Measurements from ENCODE around the gene QPCTL.
A peak's percentile ranks its signal among the peaks of the same experiment; 100 is the strongest.
"Not testable (repeated sequence)": the region's sequence is repeated elsewhere in the genome, so short reads cannot be mapped to it uniquely, and the experiment has no call there.

Gene QPCTL

DNA sequence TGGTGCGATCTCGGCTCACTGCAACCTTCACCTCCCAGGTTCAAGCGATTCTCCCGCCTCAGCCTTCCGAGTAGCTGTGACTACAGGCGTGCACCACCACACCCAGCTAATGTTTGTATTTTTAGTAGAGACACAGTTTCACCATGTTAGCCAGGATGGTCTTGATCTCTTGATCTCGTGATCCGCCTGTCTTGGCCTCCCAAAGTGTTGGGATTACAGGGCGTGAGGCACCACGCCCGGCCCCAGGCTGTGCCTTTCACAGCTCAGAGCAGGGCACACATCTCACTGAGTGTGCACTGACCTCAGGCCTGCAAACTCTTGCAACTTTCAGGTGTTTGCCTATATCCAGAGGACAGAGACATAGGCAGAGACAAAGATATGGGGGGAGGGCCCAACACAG is 7.4 kb upstream of the QPCTL start:
- not testable (repeated sequence) for H3K27ac Mint-ChIP-seq (ENCODE audit: low read depth); H3K4me3 Mint-ChIP-seq; ATAC-seq (replicated peaks; ENCODE audit: extremely low read depth, poor library complexity, severe bottlenecking); H3K9me3 Mint-ChIP-seq; DNase-seq (ENCODE audit: low spot score in 2 of 2); H3K27me3 Mint-ChIP-seq
- H3K4me1 Mint-ChIP-seq, result peaks cover 16% of the 10 kb centered on the region
- peaks cover 22% of the 10 kb centered on the region for H3K36me3 Mint-ChIP-seq (ENCODE audit: insufficient read depth)

DNA sequence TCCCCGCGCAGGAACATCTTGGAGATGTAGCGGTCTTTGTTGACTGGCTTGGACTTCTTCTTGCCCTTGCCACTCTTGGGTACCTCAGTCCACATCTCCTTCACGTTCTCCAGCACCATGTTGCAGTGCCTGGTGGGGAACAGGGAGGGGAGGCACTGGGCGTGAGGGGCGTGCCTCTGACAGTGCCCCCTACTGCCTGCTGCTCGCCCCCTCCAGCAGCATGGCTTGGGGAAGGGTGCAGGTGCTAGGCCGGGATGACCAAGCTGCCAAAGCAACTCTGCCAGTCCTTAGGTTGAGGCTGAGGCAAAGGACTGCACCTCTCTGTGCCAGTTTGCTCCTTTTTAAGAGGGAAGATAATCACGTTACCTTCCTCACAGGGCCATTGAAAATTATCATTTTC is 4.9 kb upstream of the QPCTL start:
- ATAC-seq (replicated peaks; ENCODE audit: extremely low read depth, poor library complexity, severe bottlenecking), result no peak
- Mint-ChIP-seq H3K4me3 (no peak overlapping the region), H3K36me3 (ENCODE audit: insufficient read depth) (peaks cover 33% of the 10 kb centered on the region), H3K4me1 (peaks cover 19% of the 10 kb centered on the region), H3K27me3 (no peaks in the 10 kb centered on the region), H3K27ac (ENCODE audit: low read depth) (no peak overlapping the region), H3K9me3 (no peaks in the 10 kb centered on the region)
- DNase-seq (ENCODE audit: low spot score in 2 of 2), result no peak

DNA sequence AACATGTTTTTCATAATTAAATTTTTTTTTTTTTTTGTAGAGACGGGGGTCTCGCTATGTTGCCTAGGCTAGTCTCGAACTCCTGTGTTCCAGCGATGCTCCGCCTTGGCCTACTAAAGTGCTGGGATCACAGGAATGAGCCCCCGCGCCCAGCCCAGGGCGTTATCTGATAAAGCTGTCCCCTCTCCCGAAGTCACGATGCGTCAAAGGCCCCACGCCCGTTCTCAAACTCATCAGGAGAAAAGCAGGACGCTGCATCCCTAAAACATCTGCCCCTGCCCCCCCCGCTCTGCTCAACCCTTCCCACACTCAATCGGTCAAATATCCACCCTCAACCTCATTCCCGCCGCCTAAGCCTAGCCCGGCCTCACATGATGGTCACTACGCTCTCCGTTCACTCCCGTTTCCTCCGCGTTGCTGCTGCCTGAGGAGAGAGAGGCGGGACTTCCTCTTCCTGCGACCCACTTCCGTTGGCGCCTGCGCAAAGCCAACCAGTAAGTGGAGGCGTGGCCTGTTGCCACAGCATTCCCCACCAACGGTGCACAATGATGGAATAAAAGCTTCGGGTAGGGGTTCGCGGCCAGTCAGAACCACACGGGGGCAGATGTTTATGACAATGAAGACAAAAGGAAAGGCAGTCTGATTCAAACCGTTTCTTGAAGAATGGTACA is 815 bp upstream of the QPCTL start, which contains the start of gene SNRPD2:
Gene SNRPD2 (minus strand): TSS at position 438 of the 671 bp plus-strand sequence. CDS start 65 bp downstream, at position 373.
- Mint-ChIP-seq H3K27ac (ENCODE audit: low read depth) (peak within 1 kb of the TSS; percentile 95), H3K27me3 (no peaks in the 10 kb centered on the region), H3K36me3 (ENCODE audit: insufficient read depth) (peaks cover 36% of the 10 kb centered on the region), H3K4me1 (peaks cover 19% of the 10 kb centered on the region), H3K4me3 (peak within 1 kb of the TSS; percentile 93), H3K9me3 (no peaks in the 10 kb centered on the region)
- peak; percentile 47 for ATAC-seq (replicated peaks; ENCODE audit: extremely low read depth, poor library complexity, severe bottlenecking)
- DNase-seq (ENCODE audit: low spot score in 2 of 2), result peak in 1 of 2 donors; percentile 91

DNA sequence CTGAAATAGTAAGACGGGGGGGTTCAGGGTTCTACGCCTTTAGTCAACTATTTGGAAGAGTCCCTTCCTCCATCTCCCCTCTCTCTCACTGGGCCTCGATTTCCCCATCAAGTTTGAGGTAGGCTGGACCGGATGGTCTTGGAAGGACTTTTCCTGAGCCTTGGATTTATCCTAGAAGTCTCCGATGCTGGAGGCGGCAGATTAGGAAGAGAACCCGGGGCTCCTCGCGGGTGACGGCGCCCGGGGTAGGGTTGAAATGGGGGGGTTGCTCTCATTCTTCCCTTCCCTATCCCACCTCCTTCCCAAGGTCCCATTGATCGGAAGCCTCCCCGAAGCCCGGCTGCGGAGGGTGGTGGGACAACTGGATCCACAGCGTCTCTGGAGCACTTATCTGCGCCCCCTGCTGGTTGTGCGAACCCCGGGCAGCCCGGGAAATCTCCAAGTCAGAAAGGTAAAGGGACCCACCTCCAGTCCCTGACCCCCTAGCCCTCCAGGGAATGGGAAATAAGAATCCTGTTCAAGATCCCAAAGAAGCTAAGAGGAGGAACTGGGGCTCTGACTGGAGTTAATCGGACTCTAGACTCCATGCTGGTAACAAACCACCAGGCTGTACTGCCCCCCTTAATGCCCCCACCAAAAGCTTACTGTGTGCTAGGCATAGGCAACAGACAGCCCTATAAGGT is 781 bp downstream of the QPCTL start:
- Mint-ChIP-seq H3K9me3 (no peaks in the 10 kb centered on the region), H3K4me3 (peak overlapping the region; percentile 93), H3K4me1 (peaks cover 19% of the 10 kb centered on the region), H3K27me3 (no peaks in the 10 kb centered on the region), H3K27ac (ENCODE audit: low read depth) (peak overlapping the region; percentile 95), H3K36me3 (ENCODE audit: insufficient read depth) (peaks cover 30% of the 10 kb centered on the region)
- ATAC-seq (replicated peaks; ENCODE audit: extremely low read depth, poor library complexity, severe bottlenecking) (no peak), DNase-seq (ENCODE audit: low spot score in 2 of 2) (peak; percentile 54 to 58)

DNA sequence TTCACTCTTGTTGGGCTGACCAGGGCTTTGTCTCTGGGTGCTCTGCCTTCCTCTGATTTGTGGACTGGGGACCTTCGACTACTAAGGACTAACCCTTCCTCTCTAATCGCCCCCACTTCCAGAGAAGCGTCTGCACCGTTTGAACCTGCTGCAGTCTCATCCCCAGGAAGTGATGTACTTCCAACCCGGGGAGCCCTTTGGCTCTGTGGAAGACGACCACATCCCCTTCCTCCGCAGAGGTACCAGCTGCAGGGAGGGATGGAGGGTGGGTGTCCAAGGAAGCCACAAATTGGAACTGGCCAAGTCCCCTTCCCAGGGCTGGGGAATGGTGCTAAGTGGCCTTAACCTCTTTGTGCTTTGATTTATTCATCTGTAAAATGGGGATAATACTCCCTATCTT is 9.2 kb downstream of the QPCTL start:
- no peak overlapping the region for H3K4me3 Mint-ChIP-seq
- no peaks in the 10 kb centered on the region for H3K4me1 Mint-ChIP-seq
- H3K27ac Mint-ChIP-seq (ENCODE audit: low read depth), result no peak overlapping the region
- no peak for ATAC-seq (replicated peaks; ENCODE audit: extremely low read depth, poor library complexity, severe bottlenecking)
- H3K36me3 Mint-ChIP-seq (ENCODE audit: insufficient read depth), result peaks cover 5% of the 10 kb centered on the region
- H3K9me3 Mint-ChIP-seq, result no peaks in the 10 kb centered on the region
- no peaks in the 10 kb centered on the region for H3K27me3 Mint-ChIP-seq
- no peak for DNase-seq (ENCODE audit: low spot score in 2 of 2)

DNA sequence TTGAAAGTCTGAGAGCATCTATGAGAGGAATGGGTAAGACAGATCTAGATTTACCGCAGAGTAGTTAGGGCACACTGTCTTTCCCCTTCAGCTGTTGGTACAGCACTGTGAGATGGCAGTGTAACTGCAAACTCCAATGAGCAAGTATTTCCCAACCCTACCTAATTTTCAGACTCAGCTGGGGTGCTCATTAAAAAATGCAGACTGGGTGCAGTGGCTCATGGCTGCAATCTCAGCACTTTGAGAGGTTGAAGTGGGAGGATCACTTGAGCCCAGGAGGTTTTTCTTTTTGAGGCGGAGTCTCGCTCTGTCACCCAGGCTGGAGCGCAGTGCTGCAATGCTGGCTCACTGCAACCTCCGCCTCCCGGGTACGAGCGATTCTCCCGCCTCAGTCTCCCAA is 12.6 kb downstream of the QPCTL start:
- Mint-ChIP-seq H3K9me3 (no peaks in the 10 kb centered on the region), H3K4me3 (no peak overlapping the region), H3K27ac (ENCODE audit: low read depth) (no peak overlapping the region), H3K4me1 (no peaks in the 10 kb centered on the region), H3K36me3 (ENCODE audit: insufficient read depth) (peaks cover 5% of the 10 kb centered on the region), H3K27me3 (no peaks in the 10 kb centered on the region)
- DNase-seq (ENCODE audit: low spot score in 2 of 2), result no peak
- no peak for ATAC-seq (replicated peaks; ENCODE audit: extremely low read depth, poor library complexity, severe bottlenecking)

DNA sequence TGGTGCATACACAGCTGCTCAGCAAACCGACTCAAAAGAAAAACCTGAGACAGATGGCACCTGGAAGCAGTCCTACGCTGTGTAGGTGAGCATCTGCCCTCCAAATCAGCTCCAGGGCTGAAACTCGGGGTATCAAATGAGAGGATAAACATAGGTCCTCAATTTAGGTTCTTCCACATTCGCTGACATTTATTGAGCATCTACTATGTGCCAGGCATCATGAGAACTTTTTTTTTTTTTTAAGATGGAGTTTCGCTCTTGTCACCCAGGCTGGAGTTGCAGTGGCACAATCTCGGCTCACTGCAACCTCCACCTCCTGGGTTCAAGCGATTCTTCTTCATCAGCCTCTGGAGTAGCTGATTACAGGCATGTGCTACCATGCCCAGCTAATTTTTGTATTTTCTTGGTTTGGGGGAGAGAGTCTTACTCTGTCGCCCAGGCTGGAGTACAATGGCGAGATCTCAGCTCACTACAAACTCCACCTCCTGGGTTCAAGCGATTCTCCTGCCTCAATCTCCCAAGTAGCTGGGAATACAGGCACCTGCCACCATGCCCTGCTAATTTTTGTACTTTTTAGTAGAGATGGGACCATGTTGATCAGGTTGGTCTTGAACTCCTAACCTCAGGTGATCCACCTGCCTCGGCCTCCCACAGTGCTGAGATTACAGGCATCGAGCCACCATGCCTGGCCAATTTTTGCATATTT is 13.4 kb downstream of the QPCTL start:
- ATAC-seq (replicated peaks; ENCODE audit: extremely low read depth, poor library complexity, severe bottlenecking) (no peak), DNase-seq (ENCODE audit: low spot score in 2 of 2) (no peak)
- Mint-ChIP-seq H3K36me3 (ENCODE audit: insufficient read depth) (peaks cover 10% of the 10 kb centered on the region), H3K4me1 (peaks cover 7% of the 10 kb centered on the region), H3K9me3 (no peaks in the 10 kb centered on the region), H3K27me3 (no peaks in the 10 kb centered on the region), H3K4me3 (no peak overlapping the region), H3K27ac (ENCODE audit: low read depth) (no peak overlapping the region)

DNA sequence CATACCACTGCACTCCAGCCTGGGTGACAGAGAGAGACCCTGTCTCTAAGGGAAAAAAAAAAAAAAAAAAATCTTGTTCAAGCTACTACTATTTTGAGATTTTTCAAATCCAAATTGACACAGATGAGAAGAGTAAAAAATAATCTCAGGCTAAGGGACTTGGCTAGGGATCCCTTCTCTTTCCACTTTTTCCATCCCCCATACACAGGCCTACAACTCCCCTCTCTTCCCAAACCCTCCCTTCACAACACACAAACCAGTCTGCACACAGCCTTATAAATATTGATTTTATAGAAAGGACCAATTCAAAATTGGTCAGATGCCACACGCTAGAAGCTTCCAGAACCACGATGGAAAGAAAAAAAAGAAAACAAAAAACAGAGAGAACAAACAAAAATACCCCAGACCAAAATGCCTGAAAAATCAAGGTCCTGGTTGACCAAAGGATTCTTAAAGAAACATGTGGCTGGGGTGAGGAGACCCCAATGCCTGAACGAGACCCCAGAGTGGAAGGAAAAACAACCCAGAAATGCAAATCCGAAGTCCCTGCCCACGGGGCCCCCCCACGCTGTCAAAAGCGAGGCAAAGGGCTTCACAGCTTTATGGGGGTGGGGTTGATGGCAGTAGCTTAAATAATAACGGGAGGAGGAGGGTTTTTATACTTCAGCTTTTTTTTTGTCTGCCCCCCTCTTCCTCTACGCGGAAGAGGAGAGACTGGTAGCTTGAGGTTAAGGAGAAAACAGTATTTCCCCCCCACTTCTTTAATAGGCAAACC is 18.1 kb downstream of the QPCTL start:
- H3K4me3 Mint-ChIP-seq, result no peak overlapping the region
- no peak for DNase-seq (ENCODE audit: low spot score in 2 of 2)
- H3K27ac Mint-ChIP-seq (ENCODE audit: low read depth), result peak overlapping the region; percentile 1
- peaks cover 15% of the 10 kb centered on the region for H3K36me3 Mint-ChIP-seq (ENCODE audit: insufficient read depth)
- no peaks in the 10 kb centered on the region for H3K9me3 Mint-ChIP-seq
- no peaks in the 10 kb centered on the region for H3K27me3 Mint-ChIP-seq
- peaks cover 10% of the 10 kb centered on the region for H3K4me1 Mint-ChIP-seq
- no peak for ATAC-seq (replicated peaks; ENCODE audit: extremely low read depth, poor library complexity, severe bottlenecking)

DNA sequence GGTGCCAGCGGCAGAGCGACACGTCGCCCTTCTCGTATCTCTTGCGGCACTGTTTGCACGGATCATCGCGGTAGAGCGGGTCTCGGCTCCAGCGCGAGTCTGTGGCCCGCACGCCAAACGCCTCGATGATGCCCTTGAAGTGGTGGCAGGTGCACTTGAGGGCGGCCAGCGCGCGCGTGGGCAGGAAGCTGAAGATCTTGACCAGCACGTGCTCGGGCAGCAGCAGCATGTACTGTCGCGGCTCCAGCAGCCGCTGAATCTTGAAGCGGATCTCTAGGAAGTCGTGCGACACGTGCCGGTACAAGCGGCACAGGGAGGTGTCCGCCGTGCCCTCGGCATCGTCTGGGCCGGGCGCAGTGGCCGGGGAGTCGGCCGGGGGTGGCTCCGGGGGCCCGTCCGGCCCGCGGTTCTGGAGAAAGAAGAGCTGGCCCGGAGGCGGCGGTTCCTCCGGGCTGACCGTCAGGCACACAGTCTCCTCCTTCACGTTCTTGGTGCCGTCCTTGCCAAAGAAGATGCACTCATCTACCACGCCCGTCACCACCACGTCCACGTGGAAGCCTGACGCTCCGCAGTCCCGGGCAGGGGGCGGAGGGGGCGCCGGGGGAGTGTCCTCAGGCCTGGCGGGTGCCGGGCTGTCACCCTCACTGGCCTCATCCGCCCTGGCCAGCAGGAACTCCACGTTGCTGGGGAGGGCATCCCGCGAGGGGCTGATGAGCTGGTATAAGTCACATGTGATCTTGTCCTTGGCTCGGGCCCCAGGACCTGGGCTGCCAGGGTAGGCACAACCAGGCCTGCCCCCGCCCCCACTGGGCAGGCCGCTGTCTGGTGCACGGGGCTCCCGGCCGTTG is 19.6 kb downstream of the QPCTL start:
- Mint-ChIP-seq H3K36me3 (ENCODE audit: insufficient read depth) (peaks cover 15% of the 10 kb centered on the region), H3K27ac (ENCODE audit: low read depth) (no peak overlapping the region), H3K4me3 (no peak overlapping the region), H3K27me3 (no peaks in the 10 kb centered on the region), H3K4me1 (peaks cover 25% of the 10 kb centered on the region), H3K9me3 (no peaks in the 10 kb centered on the region)
- DNase-seq (ENCODE audit: low spot score in 2 of 2) (no peak), ATAC-seq (replicated peaks; ENCODE audit: extremely low read depth, poor library complexity, severe bottlenecking) (no peak)

DNA sequence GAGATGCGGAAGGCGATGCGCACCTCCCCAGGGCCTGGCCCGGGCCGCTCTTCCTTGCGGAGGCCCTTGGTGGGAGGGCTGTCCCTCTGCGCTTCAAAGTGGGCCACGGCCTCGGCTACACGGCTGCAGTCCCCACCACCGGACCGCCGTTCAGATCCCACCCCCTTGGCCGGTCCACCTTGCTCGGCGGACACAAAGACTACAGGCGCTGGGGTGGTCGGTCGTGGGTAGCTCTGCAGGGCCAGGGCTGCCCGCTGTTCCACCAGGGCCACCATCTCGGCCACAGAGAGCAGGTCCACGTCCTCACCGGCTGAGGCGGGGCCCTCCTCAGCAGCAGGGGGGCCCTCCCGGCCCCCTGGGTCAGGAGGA is 20.2 kb downstream of the QPCTL start:
- peaks cover 30% of the 10 kb centered on the region for H3K4me1 Mint-ChIP-seq
- no peak overlapping the region for H3K4me3 Mint-ChIP-seq
- H3K9me3 Mint-ChIP-seq, result no peaks in the 10 kb centered on the region
- DNase-seq (ENCODE audit: low spot score in 2 of 2) (no peak), ATAC-seq (replicated peaks; ENCODE audit: extremely low read depth, poor library complexity, severe bottlenecking) (no peak)
- peaks cover 19% of the 10 kb centered on the region for H3K36me3 Mint-ChIP-seq (ENCODE audit: insufficient read depth)
- H3K27me3 Mint-ChIP-seq, result no peaks in the 10 kb centered on the region
- no peak overlapping the region for H3K27ac Mint-ChIP-seq (ENCODE audit: low read depth)

DNA sequence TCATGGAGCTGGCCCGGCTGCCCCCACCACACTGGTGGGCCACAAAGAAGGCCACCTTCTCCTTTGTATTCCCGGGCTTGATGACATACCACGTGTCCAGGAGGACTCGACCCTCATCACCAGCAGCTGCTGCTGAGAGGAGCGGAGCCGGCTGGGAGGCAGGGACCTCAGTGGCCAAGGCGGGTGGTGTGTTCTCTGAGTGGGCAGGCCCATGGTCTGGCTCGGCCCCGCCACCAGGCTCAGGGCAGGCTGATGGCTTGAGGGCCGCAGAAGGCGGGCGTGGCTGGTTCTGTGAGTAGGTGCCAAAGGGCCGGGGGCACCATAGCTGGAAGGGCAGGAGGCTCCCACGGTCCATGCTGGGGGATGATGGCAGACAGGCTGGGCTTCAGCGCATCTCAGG is 20.7 kb downstream of the QPCTL start:
- no peaks in the 10 kb centered on the region for H3K27me3 Mint-ChIP-seq
- DNase-seq (ENCODE audit: low spot score in 2 of 2) (no peak), ATAC-seq (replicated peaks; ENCODE audit: extremely low read depth, poor library complexity, severe bottlenecking) (no peak)
- H3K4me1 Mint-ChIP-seq, result peaks cover 33% of the 10 kb centered on the region
- H3K27ac Mint-ChIP-seq (ENCODE audit: low read depth), result no peak overlapping the region
- peaks cover 19% of the 10 kb centered on the region for H3K36me3 Mint-ChIP-seq (ENCODE audit: insufficient read depth)
- H3K4me3 Mint-ChIP-seq, result no peak overlapping the region
- no peaks in the 10 kb centered on the region for H3K9me3 Mint-ChIP-seq

DNA sequence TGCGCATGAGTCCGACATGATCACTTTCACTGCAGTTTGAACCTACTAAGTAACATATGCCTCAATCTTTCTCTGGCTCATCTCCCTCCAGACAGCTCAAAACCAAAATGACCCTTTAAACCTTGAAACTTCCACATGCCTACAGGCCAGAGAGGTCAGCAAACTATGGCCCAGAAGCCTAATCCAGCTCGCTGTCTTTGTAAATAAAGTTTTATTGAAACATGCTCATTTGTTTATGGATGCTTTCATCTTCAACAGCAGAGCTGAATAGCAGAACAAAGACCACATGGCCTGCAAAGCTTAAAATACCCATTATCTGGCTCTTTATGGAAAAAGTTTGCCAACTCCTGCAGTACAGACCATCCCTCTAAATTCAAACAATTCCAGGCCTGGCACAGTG is 22.7 kb downstream of the QPCTL start:
- DNase-seq (ENCODE audit: low spot score in 2 of 2), result no peak
- H3K4me3 Mint-ChIP-seq, result no peak overlapping the region
- peaks cover 19% of the 10 kb centered on the region for H3K36me3 Mint-ChIP-seq (ENCODE audit: insufficient read depth)

More for the DNA sequence above, 22.7 kb downstream of the QPCTL start:
- H3K9me3 Mint-ChIP-seq, result no peaks in the 10 kb centered on the region
- no peak overlapping the region for H3K27ac Mint-ChIP-seq (ENCODE audit: low read depth)
- no peak for ATAC-seq (replicated peaks; ENCODE audit: extremely low read depth, poor library complexity, severe bottlenecking)
- peaks cover 40% of the 10 kb centered on the region for H3K4me1 Mint-ChIP-seq
- H3K27me3 Mint-ChIP-seq, result no peaks in the 10 kb centered on the region

Data from central memory CD8-positive, alpha-beta T cell (primary cell).